Activated naive CD4-positive, alpha-beta T cell treated with anti-CD3 and anti-CD28 coated beads, Interleukin-2, amount 50 U/mL, for 24 hours (primary cell): ENCODE measurements around the gene JAZF1.
"Not testable (repeated sequence)": the region's sequence is repeated elsewhere in the genome, so short reads cannot be mapped to it uniquely, and the experiment has no call there.

Experiments used
- H3K27ac Mint-ChIP-seq: one replicate; pipeline ENCODE4 v1.8.0; 2021; ENCODE audit warnings: mild to moderate bottlenecking, mixed read lengths
- H3K27me3 Mint-ChIP-seq: one replicate; pipeline ENCODE4 v1.8.0; 2021; ENCODE audit warnings: mixed read lengths
- H3K36me3 Mint-ChIP-seq: one replicate; pipeline ENCODE4 v1.8.0; 2021; ENCODE audit warnings: mixed read lengths
- H3K4me1 Mint-ChIP-seq: one replicate; pipeline ENCODE4 v1.8.0; 2021; ENCODE audit warnings: mixed read lengths
- H3K4me3 Mint-ChIP-seq: one replicate; pipeline ENCODE4 v1.8.0; 2021; ENCODE audit warnings: mild to moderate bottlenecking, mixed read lengths
- H3K9me3 Mint-ChIP-seq: one replicate; pipeline ENCODE4 v1.8.0; 2021; ENCODE audit warnings: mixed read lengths

The JAZF1 gene

DNA sequence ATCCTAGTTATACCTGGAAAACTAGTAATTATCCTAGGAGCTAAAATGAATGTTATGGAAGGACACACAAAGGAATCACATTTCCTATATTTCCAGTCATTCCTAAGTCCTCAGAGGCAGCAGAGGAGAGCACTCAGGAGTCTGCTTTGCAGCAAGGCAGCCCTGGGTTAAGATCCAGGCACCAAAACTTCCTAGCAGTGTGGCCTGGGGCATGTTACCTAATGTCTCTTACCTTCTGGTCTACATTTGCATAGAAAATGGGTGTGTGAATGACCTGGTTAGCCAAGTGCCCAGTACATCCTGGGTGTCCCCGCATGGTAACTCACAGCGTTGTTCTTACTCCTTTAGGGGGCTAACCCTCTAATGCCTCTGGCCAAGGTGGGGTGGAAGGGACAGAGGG, 304.8 kb downstream of the JAZF1 start:
- H3K36me3 Mint-ChIP-seq, result peaks cover 2% of the 10 kb centered on the region
- H3K27ac Mint-ChIP-seq, result no peak overlapping the region
- H3K4me1 Mint-ChIP-seq, result no peaks in the 10 kb centered on the region
- H3K27me3 Mint-ChIP-seq, result no peaks in the 10 kb centered on the region
- H3K4me3 Mint-ChIP-seq, result no peak overlapping the region
- H3K9me3 Mint-ChIP-seq, result no peaks in the 10 kb centered on the region

DNA sequence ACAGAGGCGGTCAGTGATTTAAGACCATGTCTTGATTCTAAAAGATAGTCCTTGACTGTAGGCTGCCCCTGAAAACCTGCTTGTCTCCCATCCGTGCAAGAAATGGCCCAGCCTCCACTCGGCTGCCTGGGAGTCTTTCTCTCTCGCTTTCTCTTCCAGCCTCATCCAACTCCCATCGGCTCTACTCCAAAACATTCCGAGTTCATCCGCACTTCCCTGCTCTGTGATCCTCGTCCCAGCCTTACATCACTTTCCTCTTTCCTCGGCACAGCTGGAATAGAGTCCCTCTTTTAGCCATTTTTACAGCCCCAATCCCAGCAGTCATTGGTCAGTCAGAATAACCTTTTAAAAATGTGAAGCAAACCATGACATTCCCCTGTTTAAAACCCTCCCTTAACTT, 305.5 kb downstream of the JAZF1 start:
- Mint-ChIP-seq H3K9me3 (no peaks in the 10 kb centered on the region), H3K27ac (no peak overlapping the region), H3K36me3 (peaks cover 2% of the 10 kb centered on the region), H3K4me1 (no peaks in the 10 kb centered on the region), H3K4me3 (no peak overlapping the region), H3K27me3 (no peaks in the 10 kb centered on the region)

DNA sequence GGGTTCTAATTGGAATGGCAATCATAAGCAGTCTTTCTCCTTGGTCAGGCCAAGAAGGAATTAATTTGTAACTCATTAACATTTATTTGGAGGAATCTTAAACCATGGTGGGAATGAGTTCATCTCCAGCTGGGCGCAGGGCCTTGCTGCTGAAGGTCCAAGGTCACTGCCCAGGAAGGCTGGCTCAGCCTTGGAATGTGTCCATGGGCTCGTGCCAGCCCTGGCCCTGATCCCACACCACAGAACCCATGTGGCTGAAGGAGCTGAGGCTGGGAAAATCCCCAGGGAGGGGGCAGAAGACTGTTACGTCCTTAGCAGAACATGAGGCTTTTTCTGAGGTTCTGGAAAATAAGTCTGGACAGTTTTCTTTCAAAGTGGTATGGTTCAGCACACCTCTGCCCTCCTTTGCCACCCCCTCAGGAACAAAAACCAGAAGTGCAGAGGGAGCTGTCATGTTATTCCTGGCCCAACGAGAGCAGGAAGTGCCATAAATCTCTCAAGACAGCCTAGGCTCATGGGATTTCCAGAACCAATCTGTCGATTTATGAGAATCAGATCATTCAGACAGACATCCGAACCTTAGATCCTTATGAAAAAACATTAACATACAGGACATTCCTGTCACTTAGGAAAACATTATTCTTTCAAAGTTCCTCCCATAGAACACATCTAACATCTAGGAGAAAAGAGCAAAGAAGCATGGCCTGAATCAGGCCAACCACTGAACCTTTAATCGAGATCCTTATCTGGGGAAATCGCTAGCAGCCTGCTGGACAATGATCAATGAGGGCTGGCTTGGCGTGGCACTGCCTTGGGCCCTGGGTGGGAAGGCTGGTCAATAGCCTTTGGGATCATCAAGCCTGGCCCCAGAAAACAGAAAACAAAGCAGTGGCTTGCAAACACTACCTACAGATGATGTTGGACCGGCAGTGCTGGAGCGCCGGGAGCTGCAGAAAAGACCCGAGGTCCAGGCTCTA, 306.3 kb downstream of the JAZF1 start:
- H3K4me3 Mint-ChIP-seq, result no peak overlapping the region
- no peaks in the 10 kb centered on the region for H3K4me1 Mint-ChIP-seq
- H3K27me3 Mint-ChIP-seq, result no peaks in the 10 kb centered on the region
- H3K9me3 Mint-ChIP-seq, result no peaks in the 10 kb centered on the region
- H3K36me3 Mint-ChIP-seq, result peaks cover 2% of the 10 kb centered on the region
- H3K27ac Mint-ChIP-seq, result no peak overlapping the region

DNA sequence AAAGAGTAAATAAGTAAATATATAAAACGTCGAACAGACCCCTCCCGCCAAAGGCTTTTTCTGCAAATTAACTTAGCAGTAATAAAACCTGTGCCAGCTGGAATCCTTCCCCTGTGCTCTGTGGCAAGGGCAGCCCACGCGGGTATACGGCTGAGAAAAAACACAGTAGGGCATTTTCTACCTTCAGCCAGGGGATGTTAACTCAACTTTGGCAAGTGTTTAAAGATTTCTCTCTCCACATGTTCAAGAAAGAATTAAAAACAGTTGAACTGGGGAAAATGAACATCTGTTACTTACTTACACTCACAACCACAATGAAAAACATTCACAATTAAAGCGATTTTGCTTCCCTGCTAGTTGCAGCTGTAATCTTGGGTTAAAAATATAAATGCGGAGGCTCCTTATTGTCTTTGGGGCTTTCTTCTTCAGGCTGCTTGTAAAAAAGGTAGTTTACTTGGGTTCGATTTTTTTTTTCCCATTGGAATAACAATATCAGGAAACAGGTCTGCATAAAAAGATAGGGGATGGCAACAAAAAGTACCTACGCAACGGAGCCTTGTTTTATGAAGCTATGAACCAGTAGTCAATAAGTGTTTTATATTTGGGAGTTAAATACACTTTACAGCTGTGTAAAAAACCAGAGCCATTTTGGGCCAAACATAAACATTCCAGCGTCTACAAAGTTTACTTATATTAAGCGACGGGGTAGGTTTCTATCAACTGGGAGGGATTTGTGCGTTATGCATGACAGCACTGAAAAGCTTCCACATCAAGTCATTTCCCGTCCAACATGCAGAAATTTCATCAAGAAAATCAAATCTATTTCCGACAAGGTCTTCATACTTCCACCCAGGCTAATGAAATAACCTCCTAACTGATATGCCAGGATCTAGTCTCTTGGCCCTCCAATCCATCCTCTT, 308.0 kb downstream of the JAZF1 start:
- Mint-ChIP-seq H3K4me3 (no peak overlapping the region), H3K4me1 (no peaks in the 10 kb centered on the region), H3K9me3 (no peaks in the 10 kb centered on the region), H3K27ac (no peak overlapping the region), H3K36me3 (peaks cover 5% of the 10 kb centered on the region), H3K27me3 (no peaks in the 10 kb centered on the region)

DNA sequence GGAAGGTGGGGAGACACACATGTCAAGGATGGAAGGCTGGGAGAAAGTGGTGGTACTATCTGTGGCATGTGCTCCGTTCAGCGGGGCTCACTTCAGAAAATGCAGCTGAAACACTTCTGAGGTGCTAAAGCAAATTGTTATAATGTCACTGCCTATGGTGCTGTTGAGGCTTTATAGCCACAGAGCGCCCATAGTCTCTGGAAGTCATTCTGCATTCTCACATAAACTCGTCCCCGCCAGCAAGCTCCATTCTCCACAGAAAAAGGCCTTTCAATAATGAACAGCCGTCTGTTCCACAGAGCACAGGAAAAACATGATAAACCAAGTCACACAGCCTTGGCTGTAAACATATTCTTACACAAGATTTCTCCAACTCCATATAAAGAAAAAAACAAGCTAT, 308.7 kb downstream of the JAZF1 start:
- peaks cover 8% of the 10 kb centered on the region for H3K36me3 Mint-ChIP-seq
- H3K27me3 Mint-ChIP-seq, result no peaks in the 10 kb centered on the region
- no peaks in the 10 kb centered on the region for H3K9me3 Mint-ChIP-seq
- H3K27ac Mint-ChIP-seq, result no peak overlapping the region
- no peak overlapping the region for H3K4me3 Mint-ChIP-seq
- H3K4me1 Mint-ChIP-seq, result no peaks in the 10 kb centered on the region

DNA sequence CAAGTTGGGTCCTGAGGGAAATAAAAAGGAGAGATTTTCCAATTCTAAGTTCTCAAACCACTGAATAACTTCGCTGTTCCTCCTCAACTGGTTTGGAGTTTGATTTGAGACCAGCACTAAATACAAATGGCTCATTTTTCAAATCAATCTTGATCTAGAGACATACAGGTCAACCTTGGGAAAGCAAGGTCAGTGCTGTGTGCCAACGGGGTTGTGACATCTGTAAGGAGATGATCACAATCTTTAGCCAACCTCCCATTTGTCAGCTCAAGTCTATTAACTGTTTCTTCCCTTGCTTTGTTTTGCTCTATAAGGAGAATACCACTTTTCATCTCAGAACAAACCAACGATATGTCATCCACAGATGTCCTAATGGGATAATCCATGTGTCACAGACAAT, 309.5 kb downstream of the JAZF1 start:
- no peak overlapping the region for H3K4me3 Mint-ChIP-seq
- peaks cover 10% of the 10 kb centered on the region for H3K36me3 Mint-ChIP-seq
- no peaks in the 10 kb centered on the region for H3K9me3 Mint-ChIP-seq
- no peaks in the 10 kb centered on the region for H3K27me3 Mint-ChIP-seq
- no peak overlapping the region for H3K27ac Mint-ChIP-seq
- H3K4me1 Mint-ChIP-seq, result no peaks in the 10 kb centered on the region

DNA sequence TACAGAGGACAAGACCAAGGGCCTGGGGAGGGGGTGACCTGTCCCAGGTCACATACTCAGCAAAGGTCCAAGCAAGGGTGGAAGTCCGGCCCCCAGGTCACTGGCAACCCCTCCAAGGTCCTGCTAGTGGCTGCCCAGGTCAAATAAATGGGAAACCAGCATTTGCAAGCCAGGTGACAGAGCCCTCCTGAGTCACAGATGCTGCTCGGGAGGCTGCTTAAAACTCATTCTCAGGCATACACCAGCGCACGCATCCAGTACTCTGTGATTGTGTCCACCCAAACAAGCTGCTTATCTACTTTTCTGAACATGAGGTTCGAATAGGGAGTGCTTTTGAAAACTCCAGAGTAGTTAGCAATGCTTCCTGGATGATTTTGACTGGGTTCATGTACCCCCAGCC, 310.0 kb downstream of the JAZF1 start:
- no peaks in the 10 kb centered on the region for H3K9me3 Mint-ChIP-seq
- H3K4me1 Mint-ChIP-seq, result no peaks in the 10 kb centered on the region
- H3K4me3 Mint-ChIP-seq, result no peak overlapping the region
- no peak overlapping the region for H3K27ac Mint-ChIP-seq
- peaks cover 10% of the 10 kb centered on the region for H3K36me3 Mint-ChIP-seq
- H3K27me3 Mint-ChIP-seq, result no peaks in the 10 kb centered on the region

DNA sequence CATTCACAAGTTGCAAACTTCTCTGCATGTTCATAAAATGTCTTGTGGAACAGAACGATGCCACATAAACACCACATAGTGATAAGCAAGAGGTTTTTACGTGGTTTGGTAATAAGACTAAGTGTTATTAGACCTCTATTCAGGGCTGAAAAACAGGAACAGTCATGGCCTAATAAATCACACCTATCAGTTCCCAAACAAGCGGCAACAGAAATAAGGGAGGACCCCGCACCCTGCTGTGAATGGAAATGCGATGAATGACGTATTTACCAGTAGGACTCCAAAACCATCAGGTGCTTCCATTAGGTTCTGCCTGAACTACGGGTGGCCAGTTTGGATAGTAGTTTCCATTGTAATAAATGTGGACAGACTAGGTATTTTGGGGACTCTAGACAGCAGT, 311.5 kb downstream of the JAZF1 start:
- Mint-ChIP-seq H3K9me3 (no peaks in the 10 kb centered on the region), H3K36me3 (peaks cover 8% of the 10 kb centered on the region), H3K4me1 (no peaks in the 10 kb centered on the region), H3K27me3 (no peaks in the 10 kb centered on the region), H3K4me3 (no peak overlapping the region), H3K27ac (no peak overlapping the region)

DNA sequence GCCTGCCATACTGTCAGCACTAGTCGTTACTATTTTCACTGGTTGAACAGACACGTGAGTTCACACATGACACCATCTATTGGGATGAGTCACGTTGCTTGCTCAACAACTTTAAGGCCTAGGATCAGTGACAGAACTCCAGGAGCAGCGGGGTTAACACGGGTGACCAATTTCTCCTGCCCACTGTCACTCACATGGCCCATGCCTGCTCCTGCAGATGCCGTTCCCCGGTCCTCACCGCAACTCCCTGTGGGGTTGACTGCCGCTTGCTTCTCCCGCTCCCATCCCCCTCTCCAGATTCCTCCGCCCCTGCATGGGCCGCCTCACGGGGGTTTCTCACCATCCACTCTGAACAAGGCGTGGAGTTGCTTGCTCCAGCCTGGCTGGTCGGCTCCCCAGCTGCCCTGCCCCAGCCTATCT, 312.5 kb downstream of the JAZF1 start:
- Mint-ChIP-seq H3K4me3 (no peak overlapping the region), H3K27me3 (no peaks in the 10 kb centered on the region), H3K9me3 (no peaks in the 10 kb centered on the region), H3K4me1 (no peaks in the 10 kb centered on the region), H3K36me3 (peaks cover 10% of the 10 kb centered on the region), H3K27ac (no peak overlapping the region)

DNA sequence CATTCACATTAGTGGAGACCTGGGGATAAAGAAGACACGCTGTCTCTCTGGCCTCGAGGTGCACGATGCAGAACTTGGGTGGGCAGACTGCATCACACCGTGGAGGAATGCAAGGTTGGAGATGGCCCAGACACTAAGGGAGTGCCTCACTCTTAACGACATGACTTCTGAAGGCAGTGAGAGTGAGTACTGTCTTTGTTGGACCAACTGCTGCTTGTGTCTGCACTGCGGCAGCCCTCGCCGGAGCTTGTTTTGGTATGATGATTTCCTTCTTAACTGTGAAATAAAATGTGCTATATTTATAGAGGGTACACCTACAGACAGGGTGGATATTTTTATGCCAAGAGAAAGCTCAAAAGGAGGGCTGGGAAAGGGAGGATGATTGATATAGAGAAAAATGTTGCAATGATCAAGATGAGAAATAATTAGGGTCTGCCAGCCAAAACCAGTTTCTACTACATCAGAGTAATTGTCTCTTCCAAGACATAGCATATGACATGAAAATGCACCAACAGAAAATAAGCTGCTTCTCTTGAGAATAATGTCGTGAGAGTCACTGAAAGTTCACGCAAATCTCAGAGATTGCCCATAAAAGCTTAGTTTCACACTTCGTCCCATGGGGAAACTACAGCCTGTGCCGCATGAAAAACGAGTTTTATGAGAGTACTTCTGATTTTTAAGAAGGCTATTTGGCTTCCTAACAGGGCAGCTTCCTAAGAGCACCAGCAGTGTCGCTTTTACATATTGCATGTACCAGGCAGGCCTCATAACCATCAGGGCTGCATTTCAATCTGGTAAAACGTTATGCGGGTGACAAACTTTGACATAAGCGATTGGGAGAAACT, 313.5 kb downstream of the JAZF1 start:
- Mint-ChIP-seq H3K9me3 (no peaks in the 10 kb centered on the region), H3K4me3 (no peak overlapping the region), H3K27me3 (no peaks in the 10 kb centered on the region), H3K4me1 (no peaks in the 10 kb centered on the region), H3K36me3 (peaks cover 10% of the 10 kb centered on the region), H3K27ac (no peak overlapping the region)

DNA sequence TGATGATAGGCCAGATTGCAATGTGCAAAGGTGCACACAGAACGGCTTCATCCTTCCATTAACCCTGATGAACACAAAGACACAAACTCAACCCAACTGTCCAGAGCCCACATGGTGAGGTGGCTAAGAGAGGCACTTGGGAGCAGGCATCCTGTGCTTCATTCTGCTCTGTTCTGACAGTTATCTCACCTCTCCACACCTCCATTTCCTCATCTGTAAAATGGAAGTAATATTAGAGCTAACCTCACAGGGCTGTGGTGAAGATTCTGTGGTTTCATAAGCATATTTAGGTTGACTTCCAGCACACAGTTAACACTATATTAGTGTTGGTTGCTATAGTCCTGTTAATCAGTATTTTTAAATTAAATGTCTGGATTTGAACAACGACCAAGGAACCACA, 314.3 kb downstream of the JAZF1 start:
- H3K27me3 Mint-ChIP-seq, result no peaks in the 10 kb centered on the region
- no peak overlapping the region for H3K4me3 Mint-ChIP-seq
- H3K27ac Mint-ChIP-seq, result no peak overlapping the region
- H3K4me1 Mint-ChIP-seq, result no peaks in the 10 kb centered on the region
- H3K9me3 Mint-ChIP-seq, result no peaks in the 10 kb centered on the region
- H3K36me3 Mint-ChIP-seq, result peaks cover 12% of the 10 kb centered on the region

DNA sequence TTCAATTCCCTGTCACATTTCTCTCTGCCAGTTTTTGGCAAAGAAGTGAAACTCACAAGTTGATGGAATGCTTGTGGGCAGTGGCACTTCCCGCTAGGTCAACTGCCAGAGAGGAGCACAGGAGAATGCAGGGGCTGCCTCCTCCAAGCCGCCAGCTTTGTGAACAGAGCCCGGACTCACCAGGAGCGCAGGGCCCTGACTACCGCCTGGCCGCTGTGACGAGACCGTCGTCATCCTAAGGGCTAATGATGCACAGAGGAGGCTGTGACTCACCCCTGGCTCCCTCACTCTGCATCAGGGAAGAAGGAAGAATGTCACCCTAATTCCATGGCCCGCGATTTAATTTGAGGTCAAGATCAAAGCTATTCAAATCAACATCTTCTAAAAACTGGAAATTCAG, 316.7 kb downstream of the JAZF1 start:
- H3K36me3 Mint-ChIP-seq, result peaks cover 13% of the 10 kb centered on the region
- no peaks in the 10 kb centered on the region for H3K4me1 Mint-ChIP-seq
- no peaks in the 10 kb centered on the region for H3K9me3 Mint-ChIP-seq
- no peak overlapping the region for H3K4me3 Mint-ChIP-seq
- H3K27me3 Mint-ChIP-seq, result no peaks in the 10 kb centered on the region
- no peak overlapping the region for H3K27ac Mint-ChIP-seq

DNA sequence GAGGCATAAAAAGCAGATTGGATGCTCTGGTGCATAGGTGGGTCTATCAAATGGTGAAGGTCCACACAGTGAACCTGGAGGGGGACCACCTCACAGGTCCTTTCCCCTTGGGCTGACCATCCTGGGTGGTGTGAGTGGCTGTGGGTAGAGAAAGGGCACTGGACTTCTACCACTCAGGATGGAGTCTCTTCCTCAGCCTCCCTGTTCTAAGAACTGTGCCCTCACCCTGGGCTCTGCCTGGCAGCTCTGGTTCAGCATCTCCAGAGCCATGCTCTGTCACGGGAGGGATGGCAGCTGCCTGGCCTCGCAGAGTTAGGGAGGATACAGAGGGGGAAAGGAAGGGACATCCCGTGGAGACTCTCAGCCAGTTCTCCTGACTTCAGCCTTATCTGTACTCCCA, 318.8 kb downstream of the JAZF1 start:
- Mint-ChIP-seq H3K27ac (no peak overlapping the region), H3K27me3 (no peaks in the 10 kb centered on the region), H3K36me3 (peaks cover 7% of the 10 kb centered on the region), H3K4me1 (no peaks in the 10 kb centered on the region), H3K4me3 (no peak overlapping the region), H3K9me3 (no peaks in the 10 kb centered on the region)

DNA sequence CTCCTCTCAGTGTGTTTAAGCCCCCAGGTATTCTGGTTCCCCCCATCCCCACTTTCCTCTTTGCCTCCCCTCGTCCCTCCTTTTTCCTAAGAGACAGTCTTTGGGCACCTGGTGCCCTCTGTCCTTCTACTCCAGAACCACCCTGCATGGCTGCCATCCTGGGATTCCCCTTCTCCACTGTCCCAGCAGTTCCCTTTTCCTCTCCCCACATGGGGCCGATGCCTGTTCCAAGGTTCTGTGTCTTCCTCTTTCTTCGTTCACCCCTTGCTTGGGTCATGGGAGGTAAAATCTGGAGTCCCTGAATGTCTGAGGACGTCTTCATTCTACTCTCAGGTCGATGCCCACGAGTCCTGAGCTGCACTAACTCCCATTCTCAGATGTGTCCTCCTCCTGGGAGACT, 319.8 kb downstream of the JAZF1 start:
- H3K27me3 Mint-ChIP-seq, result no peaks in the 10 kb centered on the region
- H3K9me3 Mint-ChIP-seq, result no peaks in the 10 kb centered on the region
- H3K36me3 Mint-ChIP-seq, result peaks cover 8% of the 10 kb centered on the region
- H3K4me1 Mint-ChIP-seq, result no peaks in the 10 kb centered on the region
- no peak overlapping the region for H3K27ac Mint-ChIP-seq
- H3K4me3 Mint-ChIP-seq, result no peak overlapping the region

DNA sequence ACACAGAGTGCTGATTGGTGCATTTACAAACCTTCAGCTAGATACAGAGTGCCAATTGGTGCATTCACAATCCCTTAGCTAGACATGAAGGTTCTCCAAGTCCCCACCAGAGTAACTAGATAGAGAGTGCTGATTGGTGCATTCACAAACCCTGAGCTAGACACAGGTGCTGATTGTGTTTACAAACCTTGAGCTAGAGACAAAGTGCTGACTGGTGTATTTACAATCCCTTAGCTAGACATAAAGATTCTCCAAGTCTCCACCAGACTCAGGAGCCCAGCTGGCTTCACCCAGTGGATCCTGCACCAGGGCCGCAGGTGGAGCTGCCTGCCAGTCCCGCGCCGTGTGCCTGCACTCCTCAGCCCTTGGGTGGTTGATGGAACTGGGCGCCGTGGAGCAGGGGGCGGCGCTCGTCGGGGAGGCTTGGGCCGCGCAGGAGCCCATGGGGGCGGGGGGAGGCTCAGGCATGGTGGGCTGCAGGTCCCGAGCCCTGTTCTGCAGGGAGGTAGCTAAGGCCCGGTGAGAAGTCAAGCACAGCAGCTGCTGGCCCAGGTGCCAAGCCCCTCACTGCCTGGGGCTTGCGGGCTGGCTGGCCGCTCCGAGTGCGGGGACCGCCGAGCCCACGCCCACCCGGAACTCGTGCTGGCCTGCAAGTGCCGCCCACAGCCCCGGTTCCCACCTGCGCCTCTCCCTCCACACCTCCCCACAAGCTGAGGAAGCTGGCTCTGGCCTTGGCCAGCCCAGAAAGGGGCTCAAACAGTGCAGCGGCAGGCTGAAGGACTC, 323.7 kb downstream of the JAZF1 start:
- H3K27me3 Mint-ChIP-seq, result not testable (repeated sequence)
- peaks cover 16% of the 10 kb centered on the region for H3K36me3 Mint-ChIP-seq

More for the DNA sequence above, 323.7 kb downstream of the JAZF1 start:
- H3K27ac Mint-ChIP-seq, H3K4me3 Mint-ChIP-seq, H3K4me1 Mint-ChIP-seq, H3K9me3 Mint-ChIP-seq: not testable (repeated sequence)
